Neuronal stem cell (in vitro differentiated cells): ENCODE data around the gene HEATR1.

Source experiments
- DNase-seq: peaks from one replicate; pipeline ENCODE4 v3.0.0-alpha.2; 2013; ENCODE audit warnings: low spot score
- H2AFZ ChIP-seq: one replicate; pipeline ENCODE4 v1.6.1; 2013; ENCODE audit warnings: mild to moderate bottlenecking, low read length, inconsistent platforms
- H2AK5ac ChIP-seq: 2 replicates; pipeline ENCODE4 v1.6.1; 2013; ENCODE audit warnings: low read depth, mild to moderate bottlenecking, inconsistent platforms, low read length, moderate library complexity, mixed read lengths
- H2BK120ac ChIP-seq: 2 replicates; pipeline ENCODE4 v1.6.1; 2013; ENCODE audit warnings: low read depth, mild to moderate bottlenecking, inconsistent platforms, low read length, moderate library complexity, mixed read lengths
- H2BK12ac ChIP-seq: one replicate; pipeline ENCODE4 v1.6.1; 2013; ENCODE audit warnings: low read length, inconsistent platforms
- H2BK15ac ChIP-seq: 2 replicates; pipeline ENCODE4 v1.6.1; 2013; ENCODE audit warnings: mild to moderate bottlenecking, low read length, inconsistent platforms, mixed read lengths
- H2BK5ac ChIP-seq: one replicate; pipeline ENCODE4 v1.6.1; 2013; ENCODE audit warnings: inconsistent platforms, mild to moderate bottlenecking, low read length, moderate library complexity
- H3K14ac ChIP-seq: one replicate; pipeline ENCODE4 v1.6.1; 2013; ENCODE audit warnings: low read length, inconsistent platforms
- H3K18ac ChIP-seq: 2 replicates; pipeline ENCODE4 v1.6.1; 2013; ENCODE audit warnings: low read length, inconsistent platforms
- H3K23ac ChIP-seq: 2 replicates; pipeline ENCODE4 v1.6.1; 2013; ENCODE audit warnings: low read depth, mild to moderate bottlenecking, mixed read lengths, low read length, inconsistent platforms; ENCODE audit not compliant: poor library complexity
- H3K27ac ChIP-seq: replicated peaks from 3 replicates; pipeline ENCODE4 v1.5.1; 2013; ENCODE audit warnings: low read length, inconsistent platforms
- H3K27me3 ChIP-seq, 3 experiments: 2 replicates each; pipeline ENCODE4 v1.6.1; 2013; ENCODE audit warnings: low read length in 3 of 3, mild to moderate bottlenecking in 2 of 3, inconsistent platforms in 1 of 3, low read depth in 1 of 3, mixed read lengths in 1 of 3, moderate library complexity in 1 of 3; ENCODE audit not compliant: control insufficient read depth in 3 of 3, insufficient read depth in 3 of 3
- H3K36me3 ChIP-seq, 2 donors: replicated peaks in 1 of 2; 2 replicates each; pipeline ENCODE4 v1.6.1; 2013; ENCODE audit warnings: low read length in 2 of 2; ENCODE audit not compliant: control insufficient read depth in 2 of 2, insufficient read depth in 2 of 2
- H3K4ac ChIP-seq: 2 replicates; pipeline ENCODE4 v1.6.1; 2013; ENCODE audit warnings: inconsistent platforms, mild to moderate bottlenecking, low read length, moderate library complexity
- H3K4me1 ChIP-seq, 2 donors: 1 replicate in 1 of 2; 2 replicates in 1 of 2; pipeline ENCODE4 v1.6.1; 2013; ENCODE audit warnings: low read length in 2 of 2, low read depth in 1 of 2; ENCODE audit not compliant: control insufficient read depth in 2 of 2, insufficient read depth in 1 of 2
- H3K4me2 ChIP-seq: one replicate; pipeline ENCODE4 v1.6.1; 2013; ENCODE audit warnings: mild to moderate bottlenecking, low read length, inconsistent platforms; ENCODE audit not compliant: insufficient read depth, poor library complexity, severe bottlenecking
- H3K4me3 ChIP-seq, 2 donors: 2 replicates each; pipeline ENCODE4 v1.5.1; 2013; ENCODE audit warnings: low read length in 2 of 2, mild to moderate bottlenecking in 2 of 2, inconsistent platforms in 1 of 2, moderate library complexity in 1 of 2
- H3K79me1 ChIP-seq: one replicate; pipeline ENCODE4 v1.6.1; 2013; ENCODE audit warnings: low read depth, mild to moderate bottlenecking, inconsistent platforms, low read length, moderate library complexity
- H3K9ac ChIP-seq: one replicate; pipeline ENCODE4 v1.6.1; 2013; ENCODE audit warnings: mild to moderate bottlenecking, low read depth, low read length, inconsistent platforms; ENCODE audit not compliant: poor library complexity
- H3K9me3 ChIP-seq, 2 donors: replicated peaks in 1 of 2; 2 replicates each; pipeline versions ENCODE3 to v1.6.1; 2013; ENCODE audit warnings: low read length in 2 of 2, mild to moderate bottlenecking in 2 of 2, inconsistent platforms in 1 of 2, low read depth in 1 of 2, mixed read lengths in 1 of 2, moderate library complexity in 1 of 2; ENCODE audit not compliant: control insufficient read depth in 2 of 2, insufficient read depth in 1 of 2
- H4K8ac ChIP-seq: one replicate; pipeline ENCODE4 v1.6.1; 2013; ENCODE audit warnings: low read depth, mild to moderate bottlenecking, inconsistent platforms, low read length, moderate library complexity
- H4K91ac ChIP-seq: one replicate; pipeline ENCODE4 v1.6.1; 2013; ENCODE audit warnings: low read length, low read depth, mild to moderate bottlenecking, inconsistent platforms; ENCODE audit not compliant: poor library complexity
- WGBS, 2 donors: extraction: QIAGEN DNeasy Blood & Tissue Kit; methylation state at CpG; one replicate each; pipeline ENCODE4 v1.1.7; 2013; ENCODE audit warnings: missing lambda C conversion rate in 2 of 2, mixed read lengths in 1 of 2; ENCODE audit not compliant: insufficient read length in 2 of 2, insufficient replicate concordance in 1 of 2; ENCODE audit errors: extremely low coverage in 2 of 2; 5-methylcytosine and 5-hydroxymethylcytosine counted together

HEATR1 gene

GRCh38 chr1:236515443-236515958, 88.8 kb downstream of the HEATR1 start:
- Histone ChIP-seq H2BK5ac (no peak overlapping the region), H3K36me3 (no peaks in the 10 kb centered on the region), H3K79me1 (no peaks in the 10 kb centered on the region), H3K14ac (no peak overlapping the region), H2AFZ (no peak overlapping the region), H3K4me3 (no peak overlapping the region), H2AK5ac (no peak overlapping the region), H2BK15ac (no peak overlapping the region), H2BK120ac (no peak overlapping the region), H2BK12ac (no peak overlapping the region), H3K9me3 (no peaks in the 10 kb centered on the region), H3K4me2 (no peak overlapping the region), H3K4me1 (no peaks in the 10 kb centered on the region), H3K9ac (no peak overlapping the region), H3K27me3 (no peaks in the 10 kb centered on the region), H4K8ac (no peak overlapping the region), H4K91ac (no peak overlapping the region), H3K18ac (no peak overlapping the region), H3K4ac (no peak overlapping the region), H3K27ac (no peak overlapping the region), H3K23ac (no peak overlapping the region)
- no CpG with 5 or more reads among the region's 4 CpGs for WGBS, 2 donors
- DNase-seq, result no peak

- Histone ChIP-seq H3K4me2 (no peak overlapping the region), H2BK5ac (no peak overlapping the region), H3K14ac (no peak overlapping the region), H2AFZ (no peak overlapping the region), H2BK15ac (no peak overlapping the region), H3K27ac (no peak overlapping the region), H4K8ac (no peak overlapping the region), H2BK12ac (no peak overlapping the region), H3K9me3 (no peaks in the 10 kb centered on the region), H2BK120ac (no peak overlapping the region), H3K36me3 (no peaks in the 10 kb centered on the region), H3K79me1 (no peaks in the 10 kb centered on the region), H3K27me3 (no peaks in the 10 kb centered on the region), H3K4me3 (no peak overlapping the region), H3K9ac (no peak overlapping the region), H3K4me1 (no peaks in the 10 kb centered on the region), H4K91ac (no peak overlapping the region), H3K4ac (no peak overlapping the region), H2AK5ac (no peak overlapping the region), H3K23ac (no peak overlapping the region), H3K18ac (no peak overlapping the region)
- no peak for DNase-seq
- WGBS, 2 donors, result no CpG with 5 or more reads among the region's 4 CpGs
Observed at GRCh38 chr1:236514703-236515442, 89.4 kb downstream of the HEATR1 start.

GRCh38 chr1:236511735-236512418, 92.4 kb downstream of the HEATR1 start:
- Histone ChIP-seq H3K4me1 (no peaks in the 10 kb centered on the region), H4K91ac (no peak overlapping the region), H3K23ac (no peak overlapping the region), H3K27me3 (no peaks in the 10 kb centered on the region), H3K9ac (no peak overlapping the region), H3K27ac (no peak overlapping the region), H3K14ac (no peak overlapping the region), H3K36me3 (no peaks in the 10 kb centered on the region), H2BK5ac (no peak overlapping the region), H3K4me2 (no peak overlapping the region), H2BK120ac (no peak overlapping the region), H2BK15ac (no peak overlapping the region), H2BK12ac (no peak overlapping the region), H2AFZ (no peak overlapping the region), H3K4ac (no peak overlapping the region), H3K4me3 (no peak overlapping the region), H2AK5ac (no peak overlapping the region), H3K9me3 (no peaks in the 10 kb centered on the region), H3K18ac (no peak overlapping the region), H4K8ac (no peak overlapping the region), H3K79me1 (no peaks in the 10 kb centered on the region)
- DNase-seq, result no peak
- WGBS, 2 donors, result no CpG with 5 or more reads among the region's 11 CpGs

GRCh38 chr1:236509647-236510401, 94.5 kb downstream of the HEATR1 start:
- Histone ChIP-seq H3K18ac (no peak overlapping the region), H3K23ac (no peak overlapping the region), H3K79me1 (no peaks in the 10 kb centered on the region), H2BK15ac (no peak overlapping the region), H3K4ac (no peak overlapping the region), H3K4me1 (no peaks in the 10 kb centered on the region), H3K4me3 (no peak overlapping the region), H2AFZ (no peak overlapping the region), H3K36me3 (no peaks in the 10 kb centered on the region), H3K27me3 (no peaks in the 10 kb centered on the region), H3K4me2 (no peak overlapping the region), H2BK120ac (no peak overlapping the region), H4K91ac (no peak overlapping the region), H2AK5ac (no peak overlapping the region), H3K27ac (no peak overlapping the region), H4K8ac (no peak overlapping the region), H3K9ac (no peak overlapping the region), H3K9me3 (no peaks in the 10 kb centered on the region), H2BK12ac (no peak overlapping the region), H3K14ac (no peak overlapping the region), H2BK5ac (no peak overlapping the region)
- no CpG with 5 or more reads among the region's 8 CpGs for WGBS, 2 donors
- DNase-seq, result no peak
